Fibroblast of lung (primary cell): ENCODE measurements around the gene ABCG8. TPM values are rescaled to one million over a fixed set of nuclear protein-coding genes. Genes with fewer than 3 reads are reported as not detected.

Experiments used
- DNase-seq, 2 donors: peaks; one replicate each; pipeline versions ENCODE4 v3.0.0 to v3.0.0-alpha.2; 2010; ENCODE audit warnings: low read depth in 2 of 2
- H2AFZ ChIP-seq: 2 replicates; pipeline ENCODE4 v1.5.1; 2012; ENCODE audit warnings: low read length, control low read depth, inconsistent platforms
- H3K27ac ChIP-seq: 2 replicates; pipeline ENCODE4 v1.5.1; 2011; ENCODE audit warnings: low read length, control low read depth; ENCODE audit not compliant: insufficient read depth
- H3K27me3 ChIP-seq: 2 replicates; pipeline ENCODE4 v1.5.1; 2011; ENCODE audit warnings: mild to moderate bottlenecking, low read length; ENCODE audit not compliant: control insufficient read depth, insufficient read depth
- H3K36me3 ChIP-seq: 2 replicates; pipeline ENCODE4 v1.5.1; 2011; ENCODE audit warnings: low read length; ENCODE audit not compliant: control insufficient read depth, insufficient read depth
- H3K4me1 ChIP-seq: 2 replicates; pipeline ENCODE4 v1.5.1; 2011; ENCODE audit warnings: low read length; ENCODE audit not compliant: control insufficient read depth, insufficient read depth; ENCODE audit errors: extremely low read depth
- H3K4me2 ChIP-seq: 2 replicates; pipeline ENCODE4 v1.5.1; 2011; ENCODE audit warnings: low read length, control low read depth; ENCODE audit not compliant: insufficient read depth; ENCODE audit errors: extremely low read depth
- H3K4me3 ChIP-seq, 4 experiments: fragments of 200-600 bp in 1 of 4; sonication (generic) in 1 of 4; replicated peaks in 1 of 4; 2 replicates each; pipeline ENCODE4 v1.5.1; 2011 to 2016; ENCODE audit warnings: low read length in 4 of 4, low read depth in 3 of 4, mild to moderate bottlenecking in 3 of 4, control low read depth in 2 of 4, inconsistent platforms in 1 of 4, mixed read lengths in 1 of 4; ENCODE audit not compliant: insufficient read depth in 1 of 4; ENCODE audit errors: control extremely low read depth in 1 of 4
- H3K79me2 ChIP-seq: 2 replicates; pipeline ENCODE4 v1.5.1; 2012; ENCODE audit warnings: mild to moderate bottlenecking, low read length, inconsistent platforms; ENCODE audit not compliant: control insufficient read depth, insufficient read depth
- H3K9ac ChIP-seq: 2 replicates; pipeline ENCODE4 v1.5.1; 2011; ENCODE audit warnings: mild to moderate bottlenecking, low read length, control low read depth; ENCODE audit not compliant: insufficient read depth
- H3K9me3 ChIP-seq: 2 replicates; pipeline ENCODE4 v1.5.1; 2012; ENCODE audit warnings: low read depth, low read length; ENCODE audit not compliant: control insufficient read depth, insufficient read depth
- H4K20me1 ChIP-seq: 2 replicates; pipeline ENCODE4 v1.5.1; 2011; ENCODE audit warnings: low read length; ENCODE audit not compliant: control insufficient read depth, insufficient read depth; ENCODE audit errors: extremely low read depth
- CTCF ChIP-seq, 2 donors: IDR thresholded peaks in 1 of 2; conservative IDR thresholded peaks in 1 of 2; 1 replicate in 1 of 2; 2 replicates in 1 of 2; pipeline ENCODE4 v1.5.1; 2011 to 2012; ENCODE audit warnings: low read length in 2 of 2, control low read depth in 1 of 2, inconsistent platforms in 1 of 2, low read depth in 1 of 2, mild to moderate bottlenecking in 1 of 2
- EZH2 ChIP-seq: IDR thresholded peaks from 2 replicates; pipeline ENCODE4 v1.5.1; 2012; ENCODE audit warnings: low read length, control low read depth, mild to moderate bottlenecking; ENCODE audit errors: missing control alignments
- polyA plus RNA-seq, 2 donors: library from polyadenylated mRNA; depleted of rRNA in 1 of 2; stranded (reverse) in 1 of 2; unstranded in 1 of 2; fragments of >200 nt; gene quantifications; 2 replicates each; pipeline ENCODE4 v1.2.1, GENCODE V29; 2011 to 2012; ENCODE audit warnings: missing spikeins in 1 of 2
- total RNA-seq: library from RNA; depleted of rRNA; stranded (reverse); fragments of >200 nt; gene quantifications from 2 replicates; pipeline ENCODE4 v1.2.1, GENCODE V29; 2014

Gene ABCG8
- total and polyA plus RNA-seq, 2 donors (not counting 1 experiment from before 2014, with no cell fraction given): not detected

GRCh38 chr2:43853141-43854081 lies 14.6 kb downstream of the ABCG8 start:
- no peak for TF ChIP-seq EZH2
- no peak for TF ChIP-seq CTCF (conservative IDR thresholded peaks at IDR 0.05 in 1 of 2, IDR thresholded peaks at IDR 0.05 in 1 of 2; ENCODE audit: low read depth in 1 of 2, low read length in 2 of 2)
- H4K20me1 ChIP-seq: peaks cover 2% of the 10 kb centered on the region
- no peak overlapping the region for H2AFZ ChIP-seq
- no peak for DNase-seq
- H3K36me3 ChIP-seq: no peaks in the 10 kb centered on the region
- H3K4me1 ChIP-seq: no peaks in the 10 kb centered on the region
- H3K4me2 ChIP-seq: no peak overlapping the region
- H3K27me3 ChIP-seq: peaks cover 12% of the 10 kb centered on the region
- no peak overlapping the region for H3K9ac ChIP-seq
- no peaks in the 10 kb centered on the region for H3K9me3 ChIP-seq
- H3K4me3 ChIP-seq: no peak overlapping the region
- no peaks in the 10 kb centered on the region for H3K79me2 ChIP-seq
- no peak overlapping the region for H3K27ac ChIP-seq

GRCh38 chr2:43854671-43855070 lies 15.9 kb downstream of the ABCG8 start:
- Histone ChIP-seq H3K9me3 (no peaks in the 10 kb centered on the region), H3K27ac (no peak overlapping the region), H3K27me3 (peaks cover 12% of the 10 kb centered on the region), H3K4me3 (no peak overlapping the region), H3K4me1 (no peaks in the 10 kb centered on the region), H3K9ac (no peak overlapping the region), H3K36me3 (no peaks in the 10 kb centered on the region), H2AFZ (no peak overlapping the region), H3K79me2 (no peaks in the 10 kb centered on the region), H4K20me1 (peaks cover 2% of the 10 kb centered on the region), H3K4me2 (no peak overlapping the region)
- no peak for DNase-seq
- TF ChIP-seq EZH2 (no peak), CTCF (conservative IDR thresholded peaks at IDR 0.05 in 1 of 2, IDR thresholded peaks at IDR 0.05 in 1 of 2; ENCODE audit: low read depth in 1 of 2, low read length in 2 of 2) (no peak)

GRCh38 chr2:43855292-43855691 lies 16.5 kb downstream of the ABCG8 start:
- H2AFZ ChIP-seq: no peak overlapping the region
- TF ChIP-seq CTCF (conservative IDR thresholded peaks at IDR 0.05 in 1 of 2, IDR thresholded peaks at IDR 0.05 in 1 of 2; ENCODE audit: low read depth in 1 of 2, low read length in 2 of 2): no peak
- no peak for TF ChIP-seq EZH2
- H3K4me2 ChIP-seq: no peak overlapping the region
- H3K27me3 ChIP-seq: peaks cover 12% of the 10 kb centered on the region
- no peaks in the 10 kb centered on the region for H3K9me3 ChIP-seq
- H4K20me1 ChIP-seq: peaks cover 2% of the 10 kb centered on the region
- H3K4me3 ChIP-seq: no peak overlapping the region
- H3K79me2 ChIP-seq: no peaks in the 10 kb centered on the region
- no peaks in the 10 kb centered on the region for H3K4me1 ChIP-seq
- H3K36me3 ChIP-seq: no peaks in the 10 kb centered on the region
- DNase-seq: no peak
- H3K27ac ChIP-seq: no peak overlapping the region
- H3K9ac ChIP-seq: no peak overlapping the region
